Loucy (cell line): ENCODE data around the gene FAM241B.
A peak's percentile ranks its signal among the peaks of the same experiment; 100 is the strongest.

Experiments used
- H2AFZ ChIP-seq: fragments of 200-600 bp; sonication (generic); 2 replicates; pipeline ENCODE4 v1.6.0; 2016; ENCODE audit warnings: antibody characterized with exemption, mild to moderate bottlenecking, low read length, moderate library complexity
- H3F3A ChIP-seq: fragments of 200-600 bp; 2 replicates; pipeline ENCODE4 v1.6.0; 2016; ENCODE audit warnings: antibody characterized with exemption, low read depth, mild to moderate bottlenecking
- H3K27me3 ChIP-seq: fragments of 200-600 bp; sonication (generic); 2 replicates; pipeline ENCODE4 v1.6.1; 2014; ENCODE audit warnings: low read length, mild to moderate bottlenecking; ENCODE audit not compliant: insufficient read depth, poor library complexity, severe bottlenecking
- H3K36me3 ChIP-seq: fragments of 200-600 bp; sonication (generic); 2 replicates; pipeline ENCODE4 v1.6.1; 2016; ENCODE audit warnings: low read length; ENCODE audit not compliant: insufficient read depth
- H3K4me1 ChIP-seq: fragments of 200-600 bp; sonication (generic); 2 replicates; pipeline ENCODE4 v1.5.1; 2014; ENCODE audit warnings: low read length, mild to moderate bottlenecking; ENCODE audit not compliant: insufficient read depth, poor library complexity, severe bottlenecking
- H3K4me2 ChIP-seq: fragments of 200-600 bp; sonication (generic); 2 replicates; pipeline ENCODE4 v1.6.0; 2014; ENCODE audit warnings: antibody characterized with exemption, low read length, low read depth, mild to moderate bottlenecking; ENCODE audit not compliant: poor library complexity, severe bottlenecking
- H3K4me3 ChIP-seq: fragments of 200-600 bp; sonication (generic); 2 replicates; pipeline ENCODE4 v1.5.1; 2014; ENCODE audit warnings: low read length, mild to moderate bottlenecking, mixed read lengths; ENCODE audit not compliant: poor library complexity, severe bottlenecking
- H3K79me2 ChIP-seq: fragments of 200-600 bp; sonication (generic); 2 replicates; pipeline ENCODE4 v1.6.1; 2014; ENCODE audit warnings: low read length; ENCODE audit not compliant: insufficient read depth
- H3K9ac ChIP-seq: fragments of 200-600 bp; sonication (generic); 2 replicates; pipeline ENCODE4 v1.6.0; 2014; ENCODE audit warnings: mild to moderate bottlenecking, low read depth, low read length, moderate library complexity; ENCODE audit not compliant: poor library complexity, severe bottlenecking
- H3K9me2 ChIP-seq: fragments of 200-600 bp; sonication (generic); replicated peaks from 2 replicates; pipeline ENCODE4 v1.6.1; 2016; ENCODE audit warnings: low read depth, low read length, mixed read lengths
- H3K9me3 ChIP-seq: fragments of 200-600 bp; sonication (generic); 2 replicates; pipeline ENCODE4 v1.6.1; 2014; ENCODE audit warnings: mild to moderate bottlenecking, antibody characterized with exemption, low read length, low read depth; ENCODE audit not compliant: insufficient read depth
- H4K20me1 ChIP-seq: fragments of 200-600 bp; sonication (generic); 2 replicates; pipeline ENCODE4 v1.6.0; 2014; ENCODE audit warnings: antibody characterized with exemption, low read length, mild to moderate bottlenecking; ENCODE audit not compliant: insufficient read depth, poor library complexity, severe bottlenecking
- EZH2phosphoT487 ChIP-seq: fragments of 200-600 bp; IDR thresholded peaks from 2 replicates; pipeline ENCODE4 v1.6.1; 2018; ENCODE audit warnings: antibody characterized with exemption, mild to moderate bottlenecking, moderate library complexity, borderline replicate concordance
- TF ChIP-seq, protein P1 (sequence below): fragments of 200-600 bp; sonication (generic); conservative IDR thresholded peaks from 2 replicates; pipeline ENCODE4 v1.5.1; 2014; ENCODE audit warnings: mild to moderate bottlenecking, antibody characterized with exemption, low read length

FAM241B gene

DNA sequence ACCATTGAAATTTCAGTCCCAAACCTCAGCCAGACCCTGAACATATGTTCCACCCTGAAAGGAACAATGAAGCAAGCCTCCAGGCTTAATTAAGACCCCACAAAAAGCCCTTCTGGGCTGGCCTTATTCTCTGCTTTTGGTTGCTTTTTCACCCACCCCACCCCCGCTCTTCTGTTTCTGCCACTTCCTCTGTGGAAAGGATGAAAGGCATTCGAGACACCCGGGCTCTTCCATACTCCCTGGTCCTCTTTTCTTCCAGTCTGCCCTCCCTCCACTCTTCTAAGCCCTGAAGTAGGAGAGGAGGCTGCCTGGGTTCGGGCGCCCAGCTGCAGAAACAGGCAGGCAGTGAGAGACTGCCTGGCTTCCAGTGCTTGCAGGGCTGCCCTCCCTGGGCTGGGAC is 9.4 kb upstream of the FAM241B start:
- H2AFZ ChIP-seq: peak overlapping the region; percentile 91
- H4K20me1 ChIP-seq: no peaks in the 10 kb centered on the region
- H3K9ac ChIP-seq: peak overlapping the region; percentile 32
- no peaks in the 10 kb centered on the region for H3K9me2 ChIP-seq
- no peaks in the 10 kb centered on the region for H3F3A ChIP-seq
- peaks cover 16% of the 10 kb centered on the region for H3K9me3 ChIP-seq
- peak overlapping the region; percentile 58 for H3K4me2 ChIP-seq
- peaks cover 4% of the 10 kb centered on the region for H3K27me3 ChIP-seq
- H3K4me3 ChIP-seq: peak overlapping the region; percentile 30
- TF ChIP-seq, protein P1, sequence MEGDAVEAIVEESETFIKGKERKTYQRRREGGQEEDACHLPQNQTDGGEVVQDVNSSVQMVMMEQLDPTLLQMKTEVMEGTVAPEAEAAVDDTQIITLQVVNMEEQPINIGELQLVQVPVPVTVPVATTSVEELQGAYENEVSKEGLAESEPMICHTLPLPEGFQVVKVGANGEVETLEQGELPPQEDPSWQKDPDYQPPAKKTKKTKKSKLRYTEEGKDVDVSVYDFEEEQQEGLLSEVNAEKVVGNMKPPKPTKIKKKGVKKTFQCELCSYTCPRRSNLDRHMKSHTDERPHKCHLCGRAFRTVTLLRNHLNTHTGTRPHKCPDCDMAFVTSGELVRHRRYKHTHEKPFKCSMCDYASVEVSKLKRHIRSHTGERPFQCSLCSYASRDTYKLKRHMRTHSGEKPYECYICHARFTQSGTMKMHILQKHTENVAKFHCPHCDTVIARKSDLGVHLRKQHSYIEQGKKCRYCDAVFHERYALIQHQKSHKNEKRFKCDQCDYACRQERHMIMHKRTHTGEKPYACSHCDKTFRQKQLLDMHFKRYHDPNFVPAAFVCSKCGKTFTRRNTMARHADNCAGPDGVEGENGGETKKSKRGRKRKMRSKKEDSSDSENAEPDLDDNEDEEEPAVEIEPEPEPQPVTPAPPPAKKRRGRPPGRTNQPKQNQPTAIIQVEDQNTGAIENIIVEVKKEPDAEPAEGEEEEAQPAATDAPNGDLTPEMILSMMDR: no peak
- TF ChIP-seq EZH2phosphoT487: no peak
- H3K36me3 ChIP-seq: no peaks in the 10 kb centered on the region
- no peaks in the 10 kb centered on the region for H3K79me2 ChIP-seq
- H3K4me1 ChIP-seq: peaks cover 17% of the 10 kb centered on the region

GRCh38 chr10:69624245-69624786 is 5.7 kb upstream of the FAM241B start:
- no peak for TF ChIP-seq EZH2phosphoT487
- TF ChIP-seq, protein P1: no peak
- Histone ChIP-seq H3F3A (no peaks in the 10 kb centered on the region), H3K9me3 (peaks cover 16% of the 10 kb centered on the region), H4K20me1 (no peaks in the 10 kb centered on the region), H3K4me3 (no peak overlapping the region), H3K36me3 (no peaks in the 10 kb centered on the region), H3K79me2 (no peaks in the 10 kb centered on the region), H3K4me1 (peaks cover 17% of the 10 kb centered on the region), H2AFZ (no peak overlapping the region), H3K9me2 (no peaks in the 10 kb centered on the region), H3K4me2 (no peak overlapping the region), H3K9ac (no peak overlapping the region), H3K27me3 (peaks cover 4% of the 10 kb centered on the region)

GRCh38 chr10:69626826-69627225 is 3.2 kb upstream of the FAM241B start:
- no peaks in the 10 kb centered on the region for H4K20me1 ChIP-seq
- H3K9me2 ChIP-seq: no peaks in the 10 kb centered on the region
- H3K9ac ChIP-seq: no peak overlapping the region
- peaks cover 16% of the 10 kb centered on the region for H3K9me3 ChIP-seq
- H3K36me3 ChIP-seq: no peaks in the 10 kb centered on the region
- H3K27me3 ChIP-seq: peaks cover 4% of the 10 kb centered on the region
- no peak overlapping the region for H3K4me3 ChIP-seq
- TF ChIP-seq EZH2phosphoT487: no peak
- TF ChIP-seq, protein P1: no peak
- no peaks in the 10 kb centered on the region for H3K79me2 ChIP-seq
- H2AFZ ChIP-seq: no peak overlapping the region
- no peaks in the 10 kb centered on the region for H3F3A ChIP-seq
- H3K4me1 ChIP-seq: no peaks in the 10 kb centered on the region
- no peak overlapping the region for H3K4me2 ChIP-seq
